Right lobe of liver (tissue), 6 donors: ENCODE measurements around the gene CBFA2T2. TPM values are rescaled to one million over a fixed set of nuclear protein-coding genes. Genes with fewer than 3 reads are reported as not detected.

ENCODE experiments used
- ATAC-seq, 4 donors: fragments of 200-7000 bp; cut with Tn5 transposase; one replicate each; pipeline ENCODE4 v1.9.1; 2020; ENCODE audit warnings: mild to moderate bottlenecking in 4 of 4, moderate library complexity in 4 of 4
- DNase-seq, 3 donors: peaks; one replicate each; pipeline ENCODE4 v3.0.0-alpha.2; 2020
- H3K27ac ChIP-seq, 3 donors: fragments of 200-600 bp; one replicate each; pipeline ENCODE4 v1.8.0; 2022
- H3K27me3 ChIP-seq, 2 donors: fragments of 200-600 bp; one replicate each; pipeline ENCODE4 v1.8.0; 2022
- H3K36me3 ChIP-seq, 4 donors: fragments of 200-600 bp; sonication (generic) in 1 of 4; one replicate each; pipeline versions ENCODE4 v1.5.1 to v1.8.0; 2017 to 2022; ENCODE audit warnings: control low read depth in 1 of 4
- H3K4me1 ChIP-seq, 4 donors: fragments of 200-600 bp; sonication (generic) in 1 of 4; one replicate each; pipeline versions ENCODE4 v1.5.1 to v1.8.0; 2017 to 2022; ENCODE audit warnings: control low read depth in 1 of 4
- H3K4me3 ChIP-seq, 3 donors: fragments of 200-600 bp; one replicate each; pipeline ENCODE4 v1.8.0; 2022
- H3K9me3 ChIP-seq, 4 donors: fragments of 200-600 bp; sonication (generic) in 1 of 4; one replicate each; pipeline versions ENCODE4 v1.5.1 to v1.8.0; 2017 to 2022; ENCODE audit warnings: control low read depth in 1 of 4
- POLR2A ChIP-seq: fragments of 450-650 bp; IDR thresholded peaks from one replicate; pipeline ENCODE4 v1.6.1; 2017; ENCODE audit warnings: antibody characterized with exemption, mild to moderate bottlenecking
- WGBS: methylation state at CpG from one replicate; pipeline ENCODE4 v1.1.6; 2018; ENCODE audit warnings: low coverage, low lambda C conversion rate; ENCODE audit not compliant: insufficient coverage; ENCODE audit errors: missing lambda C conversion rate; 5-methylcytosine and 5-hydroxymethylcytosine counted together
- intact Hi-C, 2 donors: fragments of 100-400 bp; cut with DNase I; formaldehyde crosslinking; loops; one replicate each; pipeline versions ENCODE4 v1.11.2 to v1.14.1; 2022
- total RNA-seq, 6 experiments: library from RNA; depleted of rRNA in 2 of 6; stranded (reverse); fragments of >200 nt in 2 of 6; fragmentation: NEBNext Ultra II Directional in 3 of 6; extraction: Animal tissue kit (Norgen Biotek cat#: 25700) in 3 of 6; gene quantifications; one replicate each; pipeline versions ENCODE4 v1.1.0 to v1.2.4, GENCODE V29; 2016 to 2023
- TF ChIP-seq, protein P1 (sequence below), 4 donors: fragments of 200-600 bp in 3 of 4; fragments of 450-650 bp in 1 of 4; IDR thresholded peaks; one replicate each; pipeline versions ENCODE4 v1.5.1 to v1.8.0; 2016 to 2022; ENCODE audit warnings: antibody characterized with exemption in 4 of 4, mild to moderate bottlenecking in 2 of 4
- donor health status: DM: no; HTN: yes; CAD: no.
- donor health status: DM: no; HTN: no; CAD: no.
- donor health status: DM: no; HTN: no; CAD: no.
- donor health status: DM: no; HTN: yes; CAD: no.
- donor health status: DM: no; HTN: yes; CAD: no.

The CBFA2T2 gene
- total RNA-seq, 6 experiments from 2014 or later, result 4.5 to 7.3 (median 5.6) TPM

GRCh38 chr20:33676652-33677645, 187.1 kb downstream of the CBFA2T2 start:
- ATAC-seq (no peak), DNase-seq (peak in 1 of 3 donors; percentile 20)
- no peak overlapping the region for H3K4me3 ChIP-seq
- WGBS, result 95% methylated on average over 22 of the region's 31 CpGs
- H3K4me1 ChIP-seq, result peaks cover 0 to 11% (median 0%) of the 10 kb centered on the region in 4 donors
- no peaks in the 10 kb centered on the region for H3K27me3 ChIP-seq
- no peaks in the 10 kb centered on the region for H3K9me3 ChIP-seq
- H3K36me3 ChIP-seq, result no peaks in the 10 kb centered on the region
- no peak for TF ChIP-seq POLR2A
- TF ChIP-seq, protein P1, sequence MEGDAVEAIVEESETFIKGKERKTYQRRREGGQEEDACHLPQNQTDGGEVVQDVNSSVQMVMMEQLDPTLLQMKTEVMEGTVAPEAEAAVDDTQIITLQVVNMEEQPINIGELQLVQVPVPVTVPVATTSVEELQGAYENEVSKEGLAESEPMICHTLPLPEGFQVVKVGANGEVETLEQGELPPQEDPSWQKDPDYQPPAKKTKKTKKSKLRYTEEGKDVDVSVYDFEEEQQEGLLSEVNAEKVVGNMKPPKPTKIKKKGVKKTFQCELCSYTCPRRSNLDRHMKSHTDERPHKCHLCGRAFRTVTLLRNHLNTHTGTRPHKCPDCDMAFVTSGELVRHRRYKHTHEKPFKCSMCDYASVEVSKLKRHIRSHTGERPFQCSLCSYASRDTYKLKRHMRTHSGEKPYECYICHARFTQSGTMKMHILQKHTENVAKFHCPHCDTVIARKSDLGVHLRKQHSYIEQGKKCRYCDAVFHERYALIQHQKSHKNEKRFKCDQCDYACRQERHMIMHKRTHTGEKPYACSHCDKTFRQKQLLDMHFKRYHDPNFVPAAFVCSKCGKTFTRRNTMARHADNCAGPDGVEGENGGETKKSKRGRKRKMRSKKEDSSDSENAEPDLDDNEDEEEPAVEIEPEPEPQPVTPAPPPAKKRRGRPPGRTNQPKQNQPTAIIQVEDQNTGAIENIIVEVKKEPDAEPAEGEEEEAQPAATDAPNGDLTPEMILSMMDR (IDR thresholded peaks at IDR 0.05), result no peak
- intact Hi-C loops, result loop anchor here in 1 of 2 donors (10.0 kb wide), 1 partner anchor 48 kb away; the partner anchor contains the start of gene PXMP4
- H3K27ac ChIP-seq, result no peak overlapping the region

DNA sequence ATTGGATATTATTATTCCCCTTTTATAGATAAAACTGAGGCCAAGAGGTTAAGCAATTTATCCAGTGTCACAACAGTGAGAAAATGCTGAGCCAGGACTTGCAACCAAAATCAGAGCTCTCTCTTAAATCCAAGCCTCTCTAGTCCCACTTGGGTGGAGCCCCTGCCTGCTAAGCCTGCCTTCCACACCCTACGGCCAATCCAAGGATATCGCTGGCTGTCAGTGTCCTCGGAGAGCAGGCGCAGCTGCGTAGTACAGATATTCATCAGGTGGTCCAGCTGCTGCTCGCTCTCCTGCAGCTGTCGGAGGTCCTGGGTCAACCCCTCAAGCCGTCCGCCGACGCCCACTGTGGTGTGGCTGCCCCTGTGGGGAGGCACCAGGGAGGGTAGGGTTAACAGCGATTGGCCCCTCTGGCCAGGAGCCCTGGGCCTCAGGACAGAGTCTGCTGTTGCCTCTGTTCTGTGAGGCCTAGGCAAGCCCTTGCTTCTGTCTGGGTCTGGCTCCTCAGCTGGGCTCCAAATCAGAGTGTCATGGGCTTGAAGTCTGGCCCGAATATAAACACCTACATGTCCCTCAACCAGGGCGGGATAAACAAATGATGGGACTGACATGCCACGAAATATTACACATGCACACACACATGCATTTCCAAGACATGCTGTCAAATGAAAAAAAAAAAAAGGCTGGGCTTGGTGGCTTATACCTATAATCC, 188.3 kb downstream of the CBFA2T2 start:
- no peak for TF ChIP-seq POLR2A
- TF ChIP-seq, protein P1 (IDR thresholded peaks at IDR 0.05), result no peak
- H3K27me3 ChIP-seq, result no peaks in the 10 kb centered on the region
- intact Hi-C loops, result loop anchor here in 1 of 2 donors (10.0 kb wide), 1 partner anchor 47 kb away; the partner anchor contains the start of gene PXMP4
- H3K36me3 ChIP-seq, result no peaks in the 10 kb centered on the region
- no peak for DNase-seq
- 94% methylated on average over 8 of the region's 15 CpGs for WGBS
- no peak overlapping the region for H3K27ac ChIP-seq
- H3K4me3 ChIP-seq, result no peak overlapping the region
- no peak for ATAC-seq
- H3K4me1 ChIP-seq, result peaks cover 0 to 9% (median 0%) of the 10 kb centered on the region in 4 donors
- H3K9me3 ChIP-seq, result no peaks in the 10 kb centered on the region

DNA sequence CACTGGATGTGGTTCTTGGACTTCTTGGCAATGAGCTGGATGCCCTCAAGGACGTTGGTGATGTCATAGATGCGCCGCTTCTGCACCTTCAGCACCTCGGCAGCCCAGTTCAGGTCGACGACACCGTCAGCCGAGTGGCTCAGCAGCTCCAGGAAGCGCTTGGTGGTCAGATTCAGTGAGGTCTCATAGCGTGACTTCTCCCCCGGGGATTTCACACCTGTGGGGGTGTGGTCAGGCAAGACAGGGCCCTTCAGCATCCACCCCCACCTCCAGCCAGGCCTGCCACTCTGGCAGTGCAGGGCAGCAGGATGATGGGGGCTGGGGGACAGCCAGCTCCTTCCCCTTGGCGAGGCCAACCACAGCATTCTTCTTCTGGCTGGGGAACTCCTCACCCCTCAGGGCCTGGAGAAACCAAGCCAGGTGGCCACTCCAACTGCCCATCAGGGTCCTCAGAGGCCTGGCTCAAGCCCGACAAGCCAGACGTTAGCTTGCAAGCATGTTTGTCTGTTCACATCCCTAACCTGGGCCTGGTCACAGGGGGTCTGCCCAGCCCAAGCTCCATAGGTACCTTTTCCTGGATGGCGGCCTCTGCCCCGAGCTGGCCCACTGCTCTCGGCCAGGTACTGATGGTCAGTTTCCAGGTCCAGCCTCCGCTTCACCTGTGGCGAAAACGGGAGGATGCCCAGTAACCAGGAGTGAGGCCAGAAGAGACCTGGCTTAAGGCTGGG, 190.0 kb downstream of the CBFA2T2 start:
- Histone ChIP-seq H3K27me3 (no peaks in the 10 kb centered on the region), H3K4me1 (peaks cover 0 to 3% (median 0%) of the 10 kb centered on the region in 4 donors), H3K36me3 (no peaks in the 10 kb centered on the region), H3K4me3 (no peak overlapping the region), H3K9me3 (no peaks in the 10 kb centered on the region), H3K27ac (no peak overlapping the region)
- intact Hi-C loops, result loop anchor here in 1 of 2 donors (10.0 kb wide), 1 partner anchor 45 kb away; the partner anchor contains the start of gene PXMP4
- WGBS, result 85% methylated on average over 11 of the region's 20 CpGs
- TF ChIP-seq POLR2A, result no peak
- TF ChIP-seq, protein P1 (IDR thresholded peaks at IDR 0.05), result no peak
- DNase-seq, result no peak
- no peak for ATAC-seq

DNA sequence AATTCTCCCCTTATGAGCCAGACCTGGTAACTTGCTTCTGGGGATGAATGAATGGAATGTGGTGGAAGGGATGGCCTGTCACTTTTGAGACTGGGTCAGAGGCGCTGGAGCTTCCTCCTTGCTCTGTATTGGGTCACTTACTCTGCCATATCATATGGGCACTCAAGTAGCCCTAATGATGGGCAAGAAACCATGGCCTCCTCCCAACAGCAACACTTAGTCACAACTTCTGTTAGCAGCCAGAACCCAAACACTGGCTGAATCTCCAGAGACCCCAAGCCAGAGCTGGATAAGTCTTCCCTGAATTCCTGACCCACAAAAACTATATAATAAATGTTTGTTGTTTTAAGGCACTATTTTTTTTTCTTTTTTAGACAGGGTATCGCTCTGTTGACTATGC, 190.8 kb downstream of the CBFA2T2 start:
- WGBS, result 68% methylated on average over 2 of the region's 2 CpGs
- no peaks in the 10 kb centered on the region for H3K4me1 ChIP-seq
- intact Hi-C loops, result no loop called here
- H3K36me3 ChIP-seq, result no peaks in the 10 kb centered on the region
- no peak for DNase-seq
- no peaks in the 10 kb centered on the region for H3K27me3 ChIP-seq
- H3K9me3 ChIP-seq, result no peaks in the 10 kb centered on the region
- no peak overlapping the region for H3K27ac ChIP-seq
- TF ChIP-seq, protein P1 (IDR thresholded peaks at IDR 0.05), result no peak
- no peak for TF ChIP-seq POLR2A
- ATAC-seq, result no peak
- no peak overlapping the region for H3K4me3 ChIP-seq
